HG03095 (cell line): Measurements from ENCODE around the gene CBX6.
"Not testable (repeated sequence)": the region's sequence is repeated elsewhere in the genome, so short reads cannot be mapped to it uniquely, and the experiment has no call there.

Experiments
- ATAC-seq: cut with Tn5 transposase; IDR thresholded peaks from one replicate; pipeline ENCODE4 v1.9.1; 2021; ENCODE audit warnings: moderate library complexity; ENCODE audit not compliant: unreplicated experiment

Gene CBX6

DNA sequence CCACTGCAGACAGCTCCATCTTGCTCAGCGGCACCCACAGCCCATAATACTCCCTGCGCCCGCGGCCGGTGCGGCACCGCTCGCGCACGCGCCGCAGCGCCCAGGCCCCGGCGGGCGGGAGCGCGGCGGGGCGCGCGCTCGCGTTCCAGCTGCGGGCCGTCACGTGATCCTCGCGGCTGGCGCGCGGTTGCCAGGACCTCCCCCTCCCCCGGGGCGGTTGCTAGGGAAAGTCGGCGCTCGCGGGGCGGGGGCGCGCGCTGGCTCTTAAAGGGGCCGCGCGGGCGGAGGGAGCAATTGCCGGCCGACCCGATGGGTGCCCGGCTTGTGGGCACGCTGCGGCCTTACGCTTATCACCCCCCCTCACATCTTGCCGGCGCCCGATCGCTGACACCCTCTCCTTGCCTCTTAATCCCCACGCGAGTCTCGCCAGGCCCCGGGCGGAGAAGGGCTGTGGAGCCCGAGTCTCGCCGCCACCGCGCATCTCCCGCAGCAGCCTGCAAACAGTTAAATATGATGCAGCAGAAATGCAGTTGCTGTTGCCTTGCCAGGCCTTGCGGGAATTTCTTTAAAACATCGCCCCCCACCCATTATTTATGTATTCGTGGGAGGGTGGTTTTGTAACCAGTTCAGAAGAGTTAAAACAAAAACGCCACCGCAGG is at the start of gene CBX6:
Gene CBX6, minus strand, starts transcription at position 45 of the 659 bp plus-strand sequence. Its CDS starts 26 bp downstream, at position 19.
- ATAC-seq, result peak; percentile 48

DNA sequence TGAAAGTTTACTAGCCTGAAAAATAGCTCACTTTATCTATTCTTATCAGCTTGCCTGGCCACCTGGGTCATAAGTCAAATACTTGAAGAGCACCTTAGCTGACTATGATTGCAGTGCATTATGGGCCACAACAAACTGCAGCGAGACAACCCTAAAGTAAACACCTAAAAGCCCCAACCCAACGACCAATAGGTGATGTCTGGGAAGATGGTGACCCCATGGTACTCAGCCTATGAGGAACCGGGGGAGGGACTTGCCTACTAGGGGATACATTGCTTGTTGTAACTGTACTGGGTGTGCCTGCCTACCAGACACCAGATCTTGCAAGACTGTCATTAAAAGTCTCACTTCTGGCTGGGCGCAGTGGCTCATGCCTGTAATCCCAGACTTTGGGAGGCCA is 49.8 kb upstream of the CBX6 start:
- no peak for ATAC-seq

DNA sequence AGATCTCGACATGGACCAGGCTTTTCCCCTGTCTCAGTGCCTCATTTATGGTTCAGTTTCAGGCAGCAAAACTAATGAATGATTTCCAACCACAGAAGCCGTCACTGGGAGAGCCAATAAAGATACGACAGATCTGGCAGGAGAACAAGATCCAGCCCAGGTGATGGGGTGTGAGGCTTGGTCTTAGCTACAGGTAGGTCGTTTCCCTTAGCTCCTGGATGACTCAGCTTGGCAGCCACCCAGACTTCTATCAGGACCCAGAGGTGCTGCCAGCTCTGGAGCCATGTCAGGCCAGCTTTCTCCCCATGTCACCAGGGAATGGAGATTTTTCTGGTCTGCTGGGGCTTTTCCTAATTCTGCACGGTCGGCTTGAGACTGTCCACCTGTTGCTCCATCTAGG is 49.1 kb upstream of the CBX6 start:
- no peak for ATAC-seq

DNA sequence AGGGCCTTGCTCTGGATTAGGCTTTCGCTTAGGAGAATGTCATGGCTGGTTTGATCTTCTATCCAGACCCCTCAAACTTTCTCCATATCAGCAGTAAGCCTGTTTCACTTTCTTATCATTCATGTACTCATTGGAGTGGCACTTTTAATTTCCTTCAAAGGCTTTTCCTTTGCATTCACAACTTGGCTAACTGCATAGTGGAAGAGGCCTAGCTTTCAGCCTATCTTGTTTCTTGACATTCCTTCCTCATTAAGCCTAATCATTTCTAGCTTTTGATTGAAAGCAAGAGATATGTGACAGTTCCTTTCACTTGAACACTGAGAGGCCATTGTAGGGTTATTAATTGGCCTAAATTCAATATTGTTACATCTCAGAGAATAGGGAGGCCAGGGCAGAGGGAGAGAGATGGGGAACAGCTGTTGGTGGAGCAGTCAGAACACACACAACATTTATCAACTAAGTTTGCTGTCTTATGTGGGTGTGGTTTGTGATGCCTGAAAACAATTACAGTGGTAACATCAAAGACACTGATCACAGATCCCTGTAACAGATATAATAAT is 47.7 kb upstream of the CBX6 start:
- no peak for ATAC-seq

DNA sequence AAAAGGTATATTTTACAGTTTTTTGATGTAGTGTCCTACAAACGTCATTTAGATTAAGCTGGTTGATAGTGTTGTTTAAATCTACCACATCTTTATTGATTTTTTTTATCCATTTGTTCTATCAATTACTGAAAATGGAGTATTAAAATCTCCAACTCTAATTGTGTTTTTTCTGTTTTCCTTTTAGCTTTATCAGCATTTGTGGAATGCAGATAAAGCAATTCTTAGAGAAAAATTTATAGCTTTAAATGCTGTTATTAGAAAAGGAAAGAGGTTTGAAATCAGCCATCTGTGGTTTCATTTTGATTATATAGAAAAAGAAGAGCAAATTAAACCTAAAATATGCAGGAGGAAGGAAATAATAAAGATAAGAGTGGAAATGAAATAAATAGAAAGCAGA is 39.4 kb upstream of the CBX6 start:
- no peak for ATAC-seq

DNA sequence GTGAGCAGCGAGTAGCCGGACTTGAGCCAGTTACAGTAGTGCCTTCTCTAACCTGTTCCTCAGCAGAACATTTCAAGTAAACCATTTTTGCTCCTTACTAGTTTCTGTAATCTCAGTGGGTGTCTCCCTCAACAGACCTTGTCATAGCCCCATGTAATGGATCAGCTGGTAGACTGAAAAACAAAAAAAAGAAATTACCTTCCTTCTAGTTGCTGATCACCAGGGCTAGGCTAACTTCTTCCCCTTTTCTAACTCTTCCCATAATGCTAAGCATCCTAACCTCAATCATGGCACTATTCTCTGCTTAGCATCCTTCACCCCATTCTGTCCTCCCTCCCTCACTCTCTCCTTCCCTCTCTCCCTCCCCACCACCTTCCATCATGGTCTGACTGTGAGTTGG is 35.8 kb upstream of the CBX6 start:
- ATAC-seq, result no peak

DNA sequence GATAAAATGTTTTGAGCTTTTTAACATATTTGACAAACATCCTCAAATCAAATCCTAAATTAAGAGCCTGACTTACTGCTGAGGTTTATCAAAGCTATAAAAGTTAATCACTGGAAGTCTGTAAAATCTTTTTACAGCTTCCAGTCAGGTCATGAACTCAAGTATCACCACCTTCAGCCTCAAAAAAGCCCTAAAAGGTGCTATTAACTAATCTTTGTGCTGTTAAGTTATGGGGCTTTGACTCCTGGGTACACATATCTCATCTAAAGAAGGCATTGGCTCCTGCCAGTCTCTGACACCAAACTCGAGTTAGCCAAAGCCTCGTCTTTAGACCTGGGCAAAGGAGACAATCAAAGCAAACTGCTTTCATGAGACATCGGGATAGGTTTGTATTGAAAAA is 34.0 kb upstream of the CBX6 start:
- no peak for ATAC-seq

DNA sequence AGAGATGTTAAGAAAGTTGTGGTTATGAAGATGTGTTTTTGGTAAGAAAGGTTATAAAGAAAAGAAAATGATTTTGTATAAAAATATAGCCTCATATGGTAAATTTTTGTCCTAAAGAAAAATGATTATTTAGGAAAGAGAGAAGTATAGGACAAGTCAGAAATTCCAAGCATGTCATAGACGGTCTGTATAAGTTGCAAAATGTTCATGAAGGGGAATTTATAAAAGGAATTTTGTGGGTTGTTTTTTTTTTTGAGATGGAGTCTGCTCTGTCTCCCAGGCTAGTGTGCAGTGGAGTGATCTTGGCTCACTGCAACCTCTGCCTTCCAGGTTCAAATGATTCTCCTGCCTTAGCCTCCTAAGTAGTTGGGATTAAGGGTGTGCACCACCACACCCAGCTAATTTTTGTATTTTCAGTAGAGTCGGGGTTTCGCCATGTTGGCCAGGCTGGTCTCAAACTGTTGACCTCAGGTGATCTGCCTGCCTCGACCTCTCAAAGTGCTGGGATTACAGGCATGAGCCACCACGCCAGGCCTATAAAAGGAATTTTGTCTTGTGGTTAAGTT is 32.1 kb upstream of the CBX6 start:
- not testable (repeated sequence) for ATAC-seq

DNA sequence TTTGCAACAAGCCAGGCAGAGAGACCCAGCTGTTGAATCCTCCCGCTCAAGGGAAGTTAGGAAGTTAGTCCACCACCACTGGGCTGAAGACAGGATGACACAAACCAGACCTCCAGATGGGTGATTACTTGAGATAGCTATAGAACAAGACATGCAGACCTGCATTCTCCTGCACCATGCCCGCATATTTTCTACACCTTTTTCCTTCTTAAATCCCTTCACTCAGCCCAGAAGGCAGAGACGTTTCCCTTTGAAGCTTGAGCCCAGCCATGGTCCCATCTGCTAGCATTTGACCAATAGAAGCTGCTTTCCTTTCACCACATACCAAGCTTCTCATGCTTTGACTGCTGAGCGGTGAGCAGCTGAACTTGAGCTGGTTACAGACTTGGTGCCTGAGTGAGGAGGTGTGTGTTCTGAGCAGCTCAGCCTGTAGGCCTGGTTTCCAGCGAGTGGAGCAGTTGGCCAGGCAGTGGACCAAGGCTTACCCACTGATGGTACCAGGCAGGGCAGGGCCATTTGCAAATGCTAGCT is 29.2 kb upstream of the CBX6 start:
- ATAC-seq, result no peak

DNA sequence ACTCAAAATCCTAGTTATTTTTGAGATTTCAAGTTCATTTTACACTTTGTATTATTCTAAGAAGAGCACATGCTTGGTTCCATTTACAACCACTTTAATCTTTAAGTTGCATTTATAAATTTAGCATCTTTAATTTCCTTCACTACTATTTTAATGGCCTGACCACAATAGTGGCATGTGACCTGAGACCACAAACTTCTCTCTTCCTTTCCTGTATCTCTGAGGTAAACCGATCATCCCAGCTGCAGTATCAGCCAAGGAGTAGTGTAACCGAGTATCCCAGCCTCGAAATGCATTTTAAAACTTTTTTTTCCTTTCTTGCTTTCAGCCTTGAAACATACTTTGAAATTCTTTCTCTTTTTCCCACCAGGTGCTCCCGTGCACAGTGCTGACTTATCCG is 28.7 kb upstream of the CBX6 start:
- no peak for ATAC-seq

DNA sequence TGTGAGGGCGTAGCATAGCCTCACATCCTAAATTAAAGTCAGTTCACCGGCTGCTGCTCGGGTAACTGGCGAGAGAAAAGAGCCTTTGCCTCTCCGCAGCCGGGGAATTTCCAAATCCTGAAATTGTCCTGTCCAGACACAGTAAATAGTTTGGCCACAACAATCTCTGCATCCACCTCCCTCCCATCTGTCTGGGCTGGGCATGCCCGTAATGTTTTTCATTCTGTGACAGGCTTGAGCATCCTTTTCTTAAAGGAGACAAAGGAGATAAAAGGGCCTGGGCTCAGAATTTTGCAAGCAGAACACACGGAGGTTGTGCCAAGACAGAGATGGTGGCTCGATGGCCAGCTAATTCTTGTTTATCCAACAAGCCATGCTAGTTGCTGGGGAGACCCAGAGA is 19.2 kb upstream of the CBX6 start:
- no peak for ATAC-seq

DNA sequence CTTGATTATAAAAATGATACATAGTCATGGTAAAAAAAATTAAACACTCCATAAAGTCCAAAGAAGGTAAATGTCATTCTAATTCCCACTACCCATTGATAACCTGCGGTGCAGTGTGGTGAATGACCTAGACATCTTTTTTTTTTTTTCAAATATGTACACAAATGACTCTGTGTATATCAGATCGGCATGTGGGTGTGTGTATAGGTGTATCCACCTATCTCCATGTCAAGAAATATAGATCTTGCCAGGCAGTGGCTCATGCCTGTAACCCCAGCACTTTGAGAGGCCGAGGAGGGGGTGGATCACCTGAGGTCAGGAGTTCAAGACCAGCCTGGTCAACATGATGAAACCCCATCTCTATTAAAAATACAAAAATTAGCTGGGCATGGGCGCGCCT is 18.4 kb upstream of the CBX6 start:
- no peak for ATAC-seq

DNA sequence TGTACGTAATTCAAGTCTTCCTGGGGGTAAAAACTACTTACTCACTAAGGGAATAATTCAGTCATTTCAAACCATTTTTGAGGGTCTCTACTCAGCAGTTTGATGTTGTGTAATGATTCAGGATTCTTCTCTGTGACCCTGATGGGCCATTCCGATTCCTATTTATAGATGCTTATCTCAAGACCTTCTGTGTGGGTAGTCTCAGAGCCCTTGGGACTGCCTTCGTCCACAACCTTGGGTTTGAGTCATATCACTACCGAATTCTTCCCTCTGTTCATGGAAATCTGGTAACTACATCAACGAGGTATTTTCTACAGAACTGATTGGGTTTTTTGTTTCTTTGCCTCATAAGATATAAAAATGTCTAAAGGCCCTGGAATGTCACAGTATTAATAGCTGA is 14.3 kb upstream of the CBX6 start:
- ATAC-seq, result no peak

DNA sequence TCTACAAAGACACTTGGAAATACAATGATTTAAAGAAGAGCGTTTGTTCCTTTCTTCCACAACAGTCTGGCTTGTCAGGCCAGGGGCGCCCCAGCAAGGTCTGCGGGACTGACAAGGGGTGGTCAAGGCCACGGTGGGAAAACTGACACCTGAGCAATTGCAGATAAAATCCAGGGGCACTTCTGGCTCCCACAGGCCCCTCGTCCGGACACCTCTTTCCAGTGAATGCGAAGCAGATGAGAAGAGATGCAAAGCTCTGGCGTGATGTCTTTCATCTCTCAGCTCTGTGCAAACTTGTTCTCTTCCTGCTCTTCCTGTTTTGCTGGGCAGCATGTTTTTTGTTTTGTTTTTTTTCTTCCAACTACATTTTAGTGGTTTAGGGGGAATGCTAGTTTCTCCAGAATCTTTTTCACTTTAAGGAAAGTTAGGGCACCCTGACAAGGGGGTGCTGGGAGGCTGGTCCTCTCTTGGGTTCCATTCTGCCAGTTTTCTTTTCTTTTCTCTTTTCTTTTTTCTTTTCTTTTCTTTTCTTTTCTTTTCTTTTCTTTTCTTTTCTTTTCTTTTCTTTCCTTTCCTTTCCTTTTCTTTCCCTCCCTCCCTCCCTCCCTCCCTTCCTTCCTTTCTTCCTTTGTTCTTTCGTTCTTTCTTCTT is 11.1 kb upstream of the CBX6 start:
- no peak for ATAC-seq

DNA sequence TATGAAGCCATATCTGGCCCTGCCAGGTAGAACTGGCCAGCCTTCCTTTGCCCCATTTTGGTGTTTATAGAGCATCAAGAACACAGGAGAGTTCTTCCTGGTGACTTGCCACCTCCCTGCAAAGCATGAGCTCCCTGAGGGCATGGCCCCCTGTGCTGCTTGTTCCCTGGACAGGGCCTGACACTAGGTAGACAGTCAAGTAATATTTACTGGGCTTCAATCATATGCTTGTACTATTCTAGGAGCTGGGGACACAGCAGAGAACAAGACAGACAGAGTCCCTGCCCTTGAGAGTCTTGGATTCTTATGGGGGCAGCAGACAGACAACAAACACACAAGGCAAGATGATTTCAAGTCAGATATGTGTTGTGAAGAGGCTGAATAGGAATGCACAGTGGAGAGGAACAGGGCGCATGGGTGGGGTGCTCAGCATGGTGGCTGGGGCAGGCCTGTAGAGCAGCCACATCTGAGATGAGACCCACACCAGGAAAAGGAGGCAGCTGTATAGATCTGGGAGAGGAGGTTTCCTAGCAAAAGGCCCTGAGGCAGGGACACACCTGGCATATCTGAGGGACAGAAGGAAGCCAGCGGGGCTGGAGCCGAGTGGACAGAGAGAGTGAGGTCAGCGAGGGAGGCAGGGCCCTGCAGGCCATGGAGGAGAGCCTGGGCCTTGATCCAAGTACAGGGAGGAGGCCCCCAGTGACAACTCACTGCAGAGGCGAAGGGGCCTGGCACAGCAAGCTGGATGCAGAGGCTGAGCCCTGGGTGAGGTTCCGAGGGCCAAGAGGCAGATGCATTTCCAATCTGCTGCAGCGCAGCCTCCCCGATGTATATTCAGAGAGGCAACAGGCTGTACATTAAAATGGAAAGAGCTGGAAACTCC is 10.2 kb upstream of the CBX6 start:
- no peak for ATAC-seq

DNA sequence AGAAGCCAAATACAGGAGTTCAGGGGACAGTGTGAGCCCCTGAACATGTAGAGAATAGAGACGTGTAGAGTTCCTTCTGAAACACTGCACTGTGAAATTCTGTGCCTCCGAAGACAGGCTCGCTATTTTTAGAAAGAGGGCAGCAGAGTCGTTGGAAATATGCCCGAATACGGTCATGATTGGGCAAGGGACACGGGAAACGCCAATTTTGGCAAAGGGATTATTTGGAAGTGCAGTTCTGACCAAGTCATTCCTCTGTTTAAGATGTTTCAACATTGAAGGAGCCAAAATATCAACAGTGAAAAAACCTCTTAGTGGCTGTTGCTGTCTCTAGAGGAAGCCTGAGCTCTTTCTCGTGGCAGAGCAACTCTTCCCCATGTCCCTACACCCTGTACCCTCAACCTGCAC is 9.5 kb upstream of the CBX6 start:
- ATAC-seq, result no peak

DNA sequence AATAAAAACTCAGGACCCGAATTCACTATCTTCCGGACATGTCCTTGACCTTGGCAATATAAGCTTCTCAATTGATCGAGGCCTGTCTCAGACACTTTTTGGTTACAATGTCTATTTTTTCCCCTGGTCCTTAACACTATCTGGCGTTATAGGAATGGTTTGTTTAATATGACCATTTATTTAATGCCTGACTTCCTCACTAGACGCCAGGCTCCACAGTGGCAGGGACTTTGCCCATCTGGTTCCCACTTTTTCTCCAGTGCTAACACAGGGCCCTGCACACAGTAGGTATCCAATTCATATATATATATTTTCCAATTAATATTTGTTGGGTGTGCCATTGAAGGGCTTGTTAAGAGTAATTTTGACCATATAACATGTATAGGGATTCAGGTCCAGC is 7.9 kb upstream of the CBX6 start:
- no peak for ATAC-seq

DNA sequence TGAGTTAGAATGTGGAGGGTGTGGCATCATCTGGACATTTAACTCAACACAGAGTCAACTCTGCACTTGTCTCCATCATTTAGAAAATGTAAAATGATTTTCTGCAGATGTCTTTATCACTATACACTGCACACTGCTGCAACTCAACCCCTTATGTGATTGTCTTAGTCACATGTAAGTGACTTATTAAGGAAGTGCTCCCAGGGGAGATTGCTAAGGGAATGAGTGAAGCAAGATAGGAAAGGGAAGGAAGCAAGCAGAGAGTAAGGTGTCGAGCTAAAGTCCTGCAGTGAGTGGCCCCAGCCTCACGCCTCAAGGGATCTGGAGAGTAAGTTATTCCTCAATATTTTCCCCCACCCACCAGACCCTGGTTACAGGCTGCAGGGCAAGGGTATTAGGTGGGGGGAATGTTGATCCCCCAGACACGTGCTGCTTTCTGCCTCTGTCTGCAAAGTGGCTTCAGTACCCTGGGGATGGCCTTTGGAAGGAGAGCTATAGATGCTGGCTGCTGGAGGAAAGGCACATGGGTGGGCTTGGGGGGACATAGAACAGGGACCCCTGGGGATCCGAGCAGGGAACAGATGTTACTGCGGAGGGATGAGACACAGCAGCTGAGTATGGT is 7.2 kb upstream of the CBX6 start:
- no peak for ATAC-seq

DNA sequence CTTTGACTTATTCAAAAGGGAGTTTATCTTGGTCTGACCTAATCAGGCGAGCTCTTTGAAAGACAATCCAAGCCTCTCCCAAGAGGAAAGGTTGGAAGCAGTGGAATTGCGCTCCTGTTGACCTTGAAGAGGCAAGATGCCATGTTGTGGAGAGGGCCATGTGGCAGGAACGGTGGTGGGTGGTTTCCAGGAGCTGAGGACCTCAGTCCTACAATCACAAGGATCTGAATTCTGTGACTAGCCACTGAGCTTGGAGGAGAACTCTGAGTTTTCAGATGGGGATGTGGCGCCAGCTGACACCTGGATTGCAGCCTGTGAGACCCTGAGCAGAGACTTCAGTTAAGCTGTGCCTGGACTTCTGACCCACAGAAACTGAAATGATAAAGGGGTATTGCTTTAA is 6.0 kb upstream of the CBX6 start:
- no peak for ATAC-seq

DNA sequence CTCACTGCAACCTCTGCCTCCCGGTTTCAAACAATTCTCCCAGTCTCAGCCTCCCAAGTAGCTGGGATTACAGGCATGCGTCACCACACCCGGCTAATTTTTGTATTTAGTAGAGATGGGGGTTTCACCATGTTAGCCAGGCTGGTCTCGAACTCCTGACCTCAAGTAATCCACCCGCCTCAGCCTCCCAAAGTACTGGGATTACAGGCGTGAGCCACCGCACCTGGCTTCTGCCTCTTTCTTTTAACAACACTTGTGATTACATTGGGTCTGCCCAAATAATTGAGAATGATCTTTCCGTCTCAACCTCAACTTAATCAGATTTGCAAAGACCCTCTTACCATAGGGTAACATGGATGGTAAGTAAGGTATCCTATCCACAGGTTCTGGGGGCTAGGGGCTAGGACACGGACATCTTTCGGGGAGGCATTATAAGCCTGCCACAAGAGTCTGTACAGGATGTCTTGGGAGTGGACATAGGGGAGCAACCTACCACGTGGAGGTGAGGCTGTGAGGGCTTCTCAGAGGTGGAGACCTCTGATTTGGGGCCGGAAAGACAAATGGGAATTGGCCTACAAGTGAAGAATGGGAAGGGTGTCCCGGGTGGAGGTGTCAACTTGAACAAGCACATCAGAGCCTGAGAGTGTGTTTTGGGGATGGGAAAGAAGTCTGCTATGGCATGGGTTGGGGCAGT is 2.7 kb upstream of the CBX6 start:
- ATAC-seq, result no peak
